Loucy (cell line): ENCODE measurements around the gene MT1A.

Experiments
- H2AFZ ChIP-seq: fragments of 200-600 bp; sonication (generic); 2 replicates; pipeline ENCODE4 v1.6.0; 2016; ENCODE audit warnings: antibody characterized with exemption, mild to moderate bottlenecking, low read length, moderate library complexity
- H3F3A ChIP-seq: fragments of 200-600 bp; 2 replicates; pipeline ENCODE4 v1.6.0; 2016; ENCODE audit warnings: antibody characterized with exemption, low read depth, mild to moderate bottlenecking
- H3K27me3 ChIP-seq: fragments of 200-600 bp; sonication (generic); 2 replicates; pipeline ENCODE4 v1.6.1; 2014; ENCODE audit warnings: low read length, mild to moderate bottlenecking; ENCODE audit not compliant: insufficient read depth, poor library complexity, severe bottlenecking
- H3K36me3 ChIP-seq: fragments of 200-600 bp; sonication (generic); 2 replicates; pipeline ENCODE4 v1.6.1; 2016; ENCODE audit warnings: low read length; ENCODE audit not compliant: insufficient read depth
- H3K4me1 ChIP-seq: fragments of 200-600 bp; sonication (generic); 2 replicates; pipeline ENCODE4 v1.5.1; 2014; ENCODE audit warnings: low read length, mild to moderate bottlenecking; ENCODE audit not compliant: insufficient read depth, poor library complexity, severe bottlenecking
- H3K4me2 ChIP-seq: fragments of 200-600 bp; sonication (generic); 2 replicates; pipeline ENCODE4 v1.6.0; 2014; ENCODE audit warnings: antibody characterized with exemption, low read length, low read depth, mild to moderate bottlenecking; ENCODE audit not compliant: poor library complexity, severe bottlenecking
- H3K4me3 ChIP-seq: fragments of 200-600 bp; sonication (generic); 2 replicates; pipeline ENCODE4 v1.5.1; 2014; ENCODE audit warnings: low read length, mild to moderate bottlenecking, mixed read lengths; ENCODE audit not compliant: poor library complexity, severe bottlenecking
- H3K79me2 ChIP-seq: fragments of 200-600 bp; sonication (generic); 2 replicates; pipeline ENCODE4 v1.6.1; 2014; ENCODE audit warnings: low read length; ENCODE audit not compliant: insufficient read depth
- H3K9ac ChIP-seq: fragments of 200-600 bp; sonication (generic); 2 replicates; pipeline ENCODE4 v1.6.0; 2014; ENCODE audit warnings: mild to moderate bottlenecking, low read depth, low read length, moderate library complexity; ENCODE audit not compliant: poor library complexity, severe bottlenecking
- H3K9me2 ChIP-seq: fragments of 200-600 bp; sonication (generic); replicated peaks from 2 replicates; pipeline ENCODE4 v1.6.1; 2016; ENCODE audit warnings: low read depth, low read length, mixed read lengths
- H3K9me3 ChIP-seq: fragments of 200-600 bp; sonication (generic); 2 replicates; pipeline ENCODE4 v1.6.1; 2014; ENCODE audit warnings: mild to moderate bottlenecking, antibody characterized with exemption, low read length, low read depth; ENCODE audit not compliant: insufficient read depth
- H4K20me1 ChIP-seq: fragments of 200-600 bp; sonication (generic); 2 replicates; pipeline ENCODE4 v1.6.0; 2014; ENCODE audit warnings: antibody characterized with exemption, low read length, mild to moderate bottlenecking; ENCODE audit not compliant: insufficient read depth, poor library complexity, severe bottlenecking
- CTCF ChIP-seq: fragments of 200-600 bp; sonication (generic); conservative IDR thresholded peaks from 2 replicates; pipeline ENCODE4 v1.5.1; 2014; ENCODE audit warnings: mild to moderate bottlenecking, antibody characterized with exemption, low read length
- EZH2phosphoT487 ChIP-seq: fragments of 200-600 bp; IDR thresholded peaks from 2 replicates; pipeline ENCODE4 v1.6.1; 2018; ENCODE audit warnings: antibody characterized with exemption, mild to moderate bottlenecking, moderate library complexity, borderline replicate concordance

The MT1A gene

GRCh38 chr16:56604966-56605365 lies 33.5 kb upstream of the MT1A start:
- no peaks in the 10 kb centered on the region for H3K27me3 ChIP-seq
- H3F3A ChIP-seq, result no peaks in the 10 kb centered on the region
- no peaks in the 10 kb centered on the region for H3K9me2 ChIP-seq
- H3K79me2 ChIP-seq, result peaks cover 7% of the 10 kb centered on the region
- no peak overlapping the region for H2AFZ ChIP-seq
- no peak for TF ChIP-seq CTCF
- no peak for TF ChIP-seq EZH2phosphoT487
- H4K20me1 ChIP-seq, result no peaks in the 10 kb centered on the region
- H3K4me2 ChIP-seq, result no peak overlapping the region
- no peaks in the 10 kb centered on the region for H3K36me3 ChIP-seq
- H3K9me3 ChIP-seq, result no peaks in the 10 kb centered on the region
- H3K9ac ChIP-seq, result no peak overlapping the region
- H3K4me1 ChIP-seq, result peaks cover 10% of the 10 kb centered on the region
- no peak overlapping the region for H3K4me3 ChIP-seq

- Histone ChIP-seq H3K4me1 (peaks cover 15% of the 10 kb centered on the region), H3K9me3 (no peaks in the 10 kb centered on the region), H3K4me3 (no peak overlapping the region), H2AFZ (no peak overlapping the region), H3K36me3 (no peaks in the 10 kb centered on the region), H3K9me2 (no peaks in the 10 kb centered on the region), H3K4me2 (no peak overlapping the region), H3K9ac (no peak overlapping the region), H3F3A (no peaks in the 10 kb centered on the region), H4K20me1 (no peaks in the 10 kb centered on the region), H3K27me3 (no peaks in the 10 kb centered on the region), H3K79me2 (peaks cover 7% of the 10 kb centered on the region)
- no peak for TF ChIP-seq EZH2phosphoT487
- no peak for TF ChIP-seq CTCF
Observed at GRCh38 chr16:56605475-56605874, 33.0 kb upstream of the MT1A start.

GRCh38 chr16:56606071-56606475 lies 32.4 kb upstream of the MT1A start:
- Histone ChIP-seq H3K9ac (no peak overlapping the region), H2AFZ (no peak overlapping the region), H4K20me1 (no peaks in the 10 kb centered on the region), H3K27me3 (no peaks in the 10 kb centered on the region), H3K4me2 (no peak overlapping the region), H3K4me1 (peaks cover 19% of the 10 kb centered on the region), H3K9me2 (no peaks in the 10 kb centered on the region), H3K36me3 (no peaks in the 10 kb centered on the region), H3F3A (no peaks in the 10 kb centered on the region), H3K4me3 (no peak overlapping the region), H3K9me3 (no peaks in the 10 kb centered on the region), H3K79me2 (peaks cover 7% of the 10 kb centered on the region)
- TF ChIP-seq EZH2phosphoT487 (no peak), CTCF (no peak)
